Peyer's patch (tissue), 4 donors: ENCODE data around the gene TBX3. TPM values are rescaled to one million over a fixed set of nuclear protein-coding genes. Genes with fewer than 3 reads are reported as not detected.
A peak's percentile ranks its signal among the peaks of the same experiment; 100 is the strongest.

Experiments used
- DNase-seq, 3 donors: peaks; one replicate each; pipeline ENCODE4 v3.0.0-alpha.2; 2017 to 2019
- H3K27ac ChIP-seq, 4 donors: fragments of 200-600 bp; sonication (generic); one replicate each; pipeline ENCODE4 v1.5.1; 2016 to 2019
- H3K27me3 ChIP-seq, 2 donors: fragments of 200-600 bp; sonication (generic); one replicate each; pipeline ENCODE4 v1.5.1; 2019
- H3K36me3 ChIP-seq, 3 donors: fragments of 200-600 bp; sonication (generic); one replicate each; pipeline ENCODE4 v1.5.1; 2016 to 2019
- H3K4me1 ChIP-seq, 4 donors: fragments of 200-600 bp; sonication (generic); one replicate each; pipeline ENCODE4 v1.5.1; 2016 to 2019
- H3K4me3 ChIP-seq, 4 donors: fragments of 200-600 bp; sonication (generic); 1 replicate in 3 of 4; 2 replicates in 1 of 4; pipeline ENCODE4 v1.5.1; 2016 to 2019; ENCODE audit warnings: mild to moderate bottlenecking in 1 of 4
- H3K9me3 ChIP-seq, 4 donors: fragments of 200-600 bp; sonication (generic); one replicate each; pipeline ENCODE4 v1.5.1; 2016 to 2019; ENCODE audit warnings: mild to moderate bottlenecking in 1 of 4
- POLR2A ChIP-seq, 2 donors: fragments of 450-650 bp; IDR thresholded peaks; one replicate each; pipeline ENCODE4 v1.5.1; 2017; ENCODE audit warnings: antibody characterized with exemption in 2 of 2, mild to moderate bottlenecking in 2 of 2, moderate library complexity in 2 of 2
- total RNA-seq, 4 donors: library from RNA; depleted of rRNA; stranded (reverse); fragments of >200 nt; gene quantifications; one replicate each; pipeline ENCODE4 v1.1.0, GENCODE V29; 2016
- TF ChIP-seq, protein P1 (sequence below), 6 experiments: fragments of 450-650 bp in 4 of 6; fragments of 200-600 bp in 2 of 6; sonication (generic) in 1 of 6; IDR thresholded peaks; one replicate each; pipeline ENCODE4 v1.5.1; 2017 to 2019; ENCODE audit warnings: antibody characterized with exemption in 6 of 6, mild to moderate bottlenecking in 3 of 6, moderate library complexity in 1 of 6

TBX3 gene
- total RNA-seq, 4 donors from 2014 or later, result 50.3 to 90.0 (median 80.2) TPM

GRCh38 chr12:114671066-114671442 is 12.9 kb downstream of the TBX3 start:
- no peak for DNase-seq
- no peak for TF ChIP-seq POLR2A (IDR thresholded peaks at IDR 0.05)
- TF ChIP-seq, protein P1, sequence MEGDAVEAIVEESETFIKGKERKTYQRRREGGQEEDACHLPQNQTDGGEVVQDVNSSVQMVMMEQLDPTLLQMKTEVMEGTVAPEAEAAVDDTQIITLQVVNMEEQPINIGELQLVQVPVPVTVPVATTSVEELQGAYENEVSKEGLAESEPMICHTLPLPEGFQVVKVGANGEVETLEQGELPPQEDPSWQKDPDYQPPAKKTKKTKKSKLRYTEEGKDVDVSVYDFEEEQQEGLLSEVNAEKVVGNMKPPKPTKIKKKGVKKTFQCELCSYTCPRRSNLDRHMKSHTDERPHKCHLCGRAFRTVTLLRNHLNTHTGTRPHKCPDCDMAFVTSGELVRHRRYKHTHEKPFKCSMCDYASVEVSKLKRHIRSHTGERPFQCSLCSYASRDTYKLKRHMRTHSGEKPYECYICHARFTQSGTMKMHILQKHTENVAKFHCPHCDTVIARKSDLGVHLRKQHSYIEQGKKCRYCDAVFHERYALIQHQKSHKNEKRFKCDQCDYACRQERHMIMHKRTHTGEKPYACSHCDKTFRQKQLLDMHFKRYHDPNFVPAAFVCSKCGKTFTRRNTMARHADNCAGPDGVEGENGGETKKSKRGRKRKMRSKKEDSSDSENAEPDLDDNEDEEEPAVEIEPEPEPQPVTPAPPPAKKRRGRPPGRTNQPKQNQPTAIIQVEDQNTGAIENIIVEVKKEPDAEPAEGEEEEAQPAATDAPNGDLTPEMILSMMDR (IDR thresholded peaks at IDR 0.05), result no peak
- Histone ChIP-seq H3K36me3 (peaks cover 0 to 34% (median 0%) of the 10 kb centered on the region in 3 donors), H3K27ac (peak overlapping the region in 1 of 4 donors; percentile 19), H3K9me3 (no peaks in the 10 kb centered on the region), H3K4me1 (peaks cover 0 to 9% (median 0%) of the 10 kb centered on the region in 4 donors), H3K27me3 (no peaks in the 10 kb centered on the region), H3K4me3 (no peak overlapping the region)

- H3K27ac ChIP-seq, result peak overlapping the region in 1 of 4 donors; percentile 72
- H3K27me3 ChIP-seq, result no peaks in the 10 kb centered on the region
Measured at GRCh38 chr12:114670291-114670980, 13.5 kb downstream of the TBX3 start.

DNA sequence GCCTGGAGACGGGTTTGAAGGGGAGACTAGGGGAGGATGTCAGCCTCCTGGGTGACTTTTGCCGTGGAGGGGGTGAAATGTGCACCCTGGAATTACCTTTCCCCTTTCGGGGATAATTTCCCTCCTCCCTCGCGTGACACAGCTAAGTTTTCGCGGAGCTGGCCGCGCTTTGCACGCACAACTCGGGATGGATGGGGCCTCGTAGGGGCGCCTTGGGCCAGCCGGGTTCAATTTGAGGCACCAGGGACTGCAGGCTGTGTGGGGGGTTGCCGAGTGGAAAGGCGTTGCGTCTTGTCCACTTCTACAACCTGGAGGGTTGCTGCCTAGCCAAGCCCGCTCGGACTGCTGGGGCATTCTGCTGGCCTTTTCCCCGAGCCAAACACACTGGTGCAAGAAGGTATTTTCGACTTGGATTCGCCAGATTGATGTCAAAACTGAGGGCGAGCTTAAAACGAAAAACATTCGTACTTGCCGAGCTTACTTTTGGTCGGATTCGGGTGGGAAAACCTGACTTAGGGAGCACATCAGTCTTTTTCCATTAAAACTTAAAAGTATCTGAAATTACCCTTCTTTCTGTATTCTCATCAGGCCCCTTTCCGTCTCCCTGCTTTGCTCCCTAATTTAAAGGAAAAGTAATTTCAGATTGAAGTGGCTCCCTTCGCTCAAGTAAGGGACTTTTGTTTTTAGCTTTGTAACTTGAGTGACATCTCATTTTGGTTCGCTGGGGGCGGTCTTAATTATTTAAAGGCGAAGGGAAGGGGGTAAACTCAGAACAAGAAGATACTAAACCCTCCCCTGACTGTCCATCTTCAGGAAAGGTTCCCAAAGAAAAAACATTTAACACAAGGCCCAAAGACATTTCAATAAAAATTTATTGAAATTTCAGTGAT is 14.3 kb downstream of the TBX3 start:
- Histone ChIP-seq H3K36me3 (peaks cover 0 to 22% (median 0%) of the 10 kb centered on the region in 3 donors), H3K4me1 (peaks cover 0 to 18% (median 0%) of the 10 kb centered on the region in 4 donors), H3K4me3 (peak overlapping the region in 2 of 4 donors; percentile 56 to 64), H3K27ac (peak overlapping the region in 2 of 4 donors; percentile 72 to 82), H3K9me3 (no peaks in the 10 kb centered on the region), H3K27me3 (no peaks in the 10 kb centered on the region)
- DNase-seq, result no peak
- TF ChIP-seq, protein P1 (IDR thresholded peaks at IDR 0.05), result no peak
- no peak for TF ChIP-seq POLR2A (IDR thresholded peaks at IDR 0.05)

More at GRCh38 chr12:114670291-114670980, 13.5 kb downstream of the TBX3 start:
- peaks cover 0 to 10% (median 0%) of the 10 kb centered on the region in 4 donors for H3K4me1 ChIP-seq
- H3K36me3 ChIP-seq, result peaks cover 0 to 28% (median 0%) of the 10 kb centered on the region in 3 donors
- no peak for TF ChIP-seq POLR2A (IDR thresholded peaks at IDR 0.05)
- TF ChIP-seq, protein P1 (IDR thresholded peaks at IDR 0.05), result no peak
- H3K4me3 ChIP-seq, result no peak overlapping the region
- H3K9me3 ChIP-seq, result no peaks in the 10 kb centered on the region
- no peak for DNase-seq

DNA sequence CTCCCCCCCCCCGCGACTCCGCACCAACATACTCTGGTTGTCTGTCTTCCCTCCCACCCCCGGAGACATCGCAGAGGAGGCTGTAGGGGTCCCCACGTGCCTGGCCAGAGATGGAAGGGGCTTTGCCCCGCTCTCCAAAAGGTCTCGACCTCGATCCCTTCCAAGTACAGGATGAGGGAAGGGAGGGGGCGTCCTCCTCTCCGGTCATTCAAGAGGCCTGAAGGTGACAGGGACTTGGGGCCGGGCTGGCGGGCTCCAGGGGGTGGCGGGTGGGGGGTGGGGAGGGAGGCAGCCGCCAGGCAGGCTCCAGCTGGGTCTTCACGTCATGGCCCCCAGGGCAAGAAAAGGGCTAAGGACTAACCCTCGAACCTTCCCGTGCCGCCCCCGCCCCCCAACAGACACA is 15.1 kb downstream of the TBX3 start:
- peaks cover 0 to 15% (median 0%) of the 10 kb centered on the region in 3 donors for H3K36me3 ChIP-seq
- no peaks in the 10 kb centered on the region for H3K9me3 ChIP-seq
- no peaks in the 10 kb centered on the region for H3K27me3 ChIP-seq
- H3K27ac ChIP-seq, result peak overlapping the region in 3 of 4 donors; percentile 32 to 82 (median 72)
- TF ChIP-seq, protein P1 (IDR thresholded peaks at IDR 0.05), result no peak
- no peak for TF ChIP-seq POLR2A (IDR thresholded peaks at IDR 0.05)
- peaks cover 0 to 21% (median 0%) of the 10 kb centered on the region in 4 donors for H3K4me1 ChIP-seq
- DNase-seq, result no peak
- peak overlapping the region in 3 of 4 donors; percentile 13 to 64 (median 56) for H3K4me3 ChIP-seq

DNA sequence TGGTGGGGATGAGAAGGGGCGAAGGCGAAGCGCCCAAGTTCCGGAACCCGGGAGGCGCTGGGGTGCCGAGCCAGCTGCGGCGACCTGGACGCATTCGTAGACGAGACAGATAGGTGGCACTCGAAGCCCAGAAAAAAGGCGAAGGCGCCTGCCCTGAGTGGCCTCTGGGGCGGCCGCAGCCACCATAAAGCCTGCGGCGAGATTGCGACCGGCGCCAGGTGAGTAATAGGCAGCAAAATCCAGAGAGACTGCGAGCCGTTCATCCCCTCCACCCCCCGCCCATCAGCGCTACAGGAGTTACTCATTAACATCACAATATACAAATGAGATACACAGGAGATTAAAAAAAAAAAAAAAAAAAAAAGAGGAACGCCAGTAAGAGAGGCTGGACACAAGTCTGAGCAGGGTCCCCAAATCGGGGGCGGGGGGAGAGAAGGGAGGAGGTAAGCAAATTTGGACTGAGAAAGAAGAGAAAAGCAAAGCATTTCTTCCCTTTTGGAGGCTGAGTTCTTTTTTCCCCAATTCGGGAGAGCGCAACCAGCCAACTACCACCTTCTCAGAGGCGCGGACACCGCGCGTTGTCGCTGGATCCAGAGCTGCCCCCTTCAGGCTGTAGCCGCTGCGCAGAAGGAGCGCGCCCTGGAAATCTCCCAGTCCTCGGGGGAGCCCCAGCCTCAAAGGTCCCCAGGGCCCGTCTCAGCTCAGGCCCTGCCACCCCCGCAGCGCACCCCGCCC is 15.7 kb downstream of the TBX3 start:
- H3K9me3 ChIP-seq, result no peaks in the 10 kb centered on the region
- H3K4me3 ChIP-seq, result peak overlapping the region in 3 of 4 donors; percentile 13 to 64 (median 56)
- TF ChIP-seq, protein P1 (IDR thresholded peaks at IDR 0.05), result peak in 4 of 6 experiments; percentile 37 to 91 (median 84)
- TF ChIP-seq POLR2A (IDR thresholded peaks at IDR 0.05), result peak in 1 of 2 donors; percentile 17
- peak in 2 of 3 donors; percentile 92 to 93 for DNase-seq
- H3K4me1 ChIP-seq, result peaks cover 0 to 21% (median 0%) of the 10 kb centered on the region in 4 donors
- H3K36me3 ChIP-seq, result peaks cover 0 to 13% (median 0%) of the 10 kb centered on the region in 3 donors
- no peaks in the 10 kb centered on the region for H3K27me3 ChIP-seq
- H3K27ac ChIP-seq, result peak overlapping the region in 3 of 4 donors; percentile 32 to 82 (median 72)
